ENCODE measurements around the gene HECW1. TPM values are rescaled to one million over a fixed set of nuclear protein-coding genes. Genes with fewer than 3 reads are reported as not detected.
A peak's percentile ranks its signal among the peaks of the same experiment; 100 is the strongest.

HECW1 gene
- total RNA-seq (2021; ENCODE audit: unreplicated experiment) = 0.77 TPM
- polyA plus RNA-seq (2012; ENCODE audit: insufficient read length) = 0.44 TPM
- Bru-seq, nascent RNA = percentile 15 among the genes with signal in this experiment
- BruChase-seq, experiment 1, labeled RNA remaining after a 2-hour chase = percentile 13 among the genes with signal in this experiment
- percentile 11 among the genes with signal in this experiment for BruChase-seq, experiment 2, labeled RNA remaining after a 6-hour chase
- long read RNA-seq = 0 reads

- ATAC-seq = peak; percentile 39
- H3K4me3 ChIP-seq (ENCODE audit: low read depth in 2 of 2, low read length in 2 of 2) = no peak within 1 kb of the TSS
Observed at GRCh38 chr7:43112459-43112940, at the start of gene HECW1. Gene HECW1 (plus strand): TSS chr7:43112647. CDS start chr7:43243906, 131,259 bp downstream.

GRCh38 chr7:43071604-43072003 lies 40.8 kb upstream of the HECW1 start:
- intact Hi-C loops (cut with micrococcal nuclease; ENCODE audit: unreplicated experiment) = no loop called here
- no peak for ATAC-seq

More at GRCh38 chr7:43112459-43112940, at the start of gene HECW1:
- TF ChIP-seq TCF7L2 (IDR thresholded peaks at IDR 0.05; ENCODE audit: low read depth, low read length) (no peak), POLR2AphosphoS5 (IDR thresholded peaks at IDR 0.05; ENCODE audit: low read depth, low read length) (no peak), CTCF (IDR thresholded peaks at IDR 0.05) (no peak), SIN3A (IDR thresholded peaks at IDR 0.05; ENCODE audit: borderline replicate concordance, insufficient read depth, low read depth, low read length) (no peak), REST (IDR thresholded peaks at IDR 0.05; ENCODE audit: insufficient read depth in 1 of 2, low read depth in 2 of 2, low read length in 1 of 2) (no peak)
- Histone ChIP-seq H3K36me3 (ENCODE audit: control insufficient read depth, insufficient read depth, low read length) (no peaks in the 10 kb centered on the region), H3K4me1 (ENCODE audit: control insufficient read depth, insufficient read depth, low read length) (peaks cover 4% of the 10 kb centered on the region; the same call in 1 of the 2 replicates), H3K27me3 (ENCODE audit: control insufficient read depth, insufficient read depth, low read length) (peaks cover 55% of the 10 kb centered on the region), H3K9me3 (ENCODE audit: control insufficient read depth, insufficient read depth, low read depth, low read length) (no peaks in the 10 kb centered on the region), H3K27ac (ENCODE audit: low read length) (no peak within 1 kb of the TSS)
- BruUV-seq (replicated peaks) = no TSS peak
- in situ Hi-C loops (cut with HindIII; ENCODE audit: low pct_unique_long_range_greater_than_20kb, low sequenced_read_pairs) = no loop called here
- CTCF ChIA-PET = no interaction called here
- no peak for DNase-seq (ENCODE audit: low read depth, low spot score)
- intact Hi-C loops (cut with micrococcal nuclease; ENCODE audit: unreplicated experiment) = no loop called here
- POLR2A ChIA-PET = no interaction called here

More at GRCh38 chr7:43071604-43072003, 40.8 kb upstream of the HECW1 start:
- no TSS peak for BruUV-seq (replicated peaks)
- H3K9me3 ChIP-seq (ENCODE audit: control insufficient read depth, insufficient read depth, low read depth, low read length) = no peaks in the 10 kb centered on the region
- no peak for DNase-seq (ENCODE audit: low read depth, low spot score)
- H3K4me1 ChIP-seq (ENCODE audit: control insufficient read depth, insufficient read depth, low read length) = no peaks in the 10 kb centered on the region
- TF ChIP-seq REST (IDR thresholded peaks at IDR 0.05; ENCODE audit: insufficient read depth in 1 of 2, low read depth in 2 of 2, low read length in 1 of 2) (no peak), SIN3A (IDR thresholded peaks at IDR 0.05; ENCODE audit: borderline replicate concordance, insufficient read depth, low read depth, low read length) (no peak), TCF7L2 (IDR thresholded peaks at IDR 0.05; ENCODE audit: low read depth, low read length) (no peak), CTCF (IDR thresholded peaks at IDR 0.05) (peak; percentile 68)
- ChIA-PET CTCF (no interaction called here), POLR2A (no interaction called here)
- peaks cover 3% of the 10 kb centered on the region; the same call in 1 of the 2 replicates for H3K27me3 ChIP-seq (ENCODE audit: control insufficient read depth, insufficient read depth, low read length)
- in situ Hi-C loops (cut with HindIII; ENCODE audit: low pct_unique_long_range_greater_than_20kb, low sequenced_read_pairs) = no loop called here
- no peak overlapping the region for H3K4me3 ChIP-seq (ENCODE audit: low read depth in 2 of 2, low read length in 2 of 2)
- H3K36me3 ChIP-seq (ENCODE audit: control insufficient read depth, insufficient read depth, low read length) = no peaks in the 10 kb centered on the region
- H3K27ac ChIP-seq (ENCODE audit: low read length) = no peak overlapping the region
